ENCODE measurements around the gene SUCLG2. TPM values are rescaled to one million over a fixed set of nuclear protein-coding genes. Genes with fewer than 3 reads are reported as not detected.

SUCLG2 gene
- total RNA-seq, 1 experiment from 2014 or later = 38.5 TPM

DNA sequence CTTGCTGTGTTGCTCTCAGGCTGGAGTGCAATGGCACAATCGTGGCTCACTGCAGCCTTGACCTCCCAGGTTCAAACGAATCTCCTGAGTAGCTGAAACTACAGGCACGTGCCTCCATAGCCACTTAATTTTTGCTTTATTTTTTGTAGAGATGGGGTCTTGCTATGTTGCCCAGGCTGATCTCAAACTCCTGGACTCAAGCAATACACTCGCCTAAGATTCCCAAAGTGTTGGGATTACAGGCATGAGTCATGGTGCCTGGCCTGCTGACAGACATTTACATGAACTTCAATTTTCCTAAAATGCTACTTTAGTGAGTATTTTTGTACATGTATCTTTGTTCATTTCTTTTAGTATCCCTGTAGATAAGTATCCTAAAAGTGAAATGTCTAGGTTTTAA lies 132.3 kb downstream of the SUCLG2 start:
- H2BK120ac ChIP-seq (ENCODE audit: low read depth, low read length, poor library complexity, severe bottlenecking) = no peak overlapping the region
- Mint-ChIP-seq H3K4me3 (no peak overlapping the region), H3K9me3 (no peaks in the 10 kb centered on the region), H3K27ac (no peak overlapping the region), H3K4me1 (peaks cover 0 to 5% of the 10 kb centered on the region in 2 experiments; a peak in 1 of 4 replicates), H3K27me3 (ENCODE audit: low read depth) (no peaks in the 10 kb centered on the region), H3K36me3 (ENCODE audit: insufficient read depth in 1 of 3, low read depth in 3 of 3) (peaks cover 4 to 17% (median 13%) of the 10 kb centered on the region in 3 experiments; a peak in 5 of 7 replicates)
- H3K27ac ChIP-seq (ENCODE audit: insufficient read length, low read depth, low read length) = no peak overlapping the region
- H3K23me2 ChIP-seq (ENCODE audit: insufficient read length, low read depth, low read length, poor library complexity, severe bottlenecking) = no peaks in the 10 kb centered on the region
- no peak overlapping the region for H3K4ac ChIP-seq (ENCODE audit: low read depth, low read length)
- H4K5ac ChIP-seq (ENCODE audit: insufficient read length, low read depth, low read length) = no peak overlapping the region
- no CpG with 5 or more reads among the region's 4 CpGs for WGBS (ENCODE audit: extremely low coverage, insufficient read length, low lambda C conversion rate)
- H3K9me3 ChIP-seq (ENCODE audit: control insufficient read depth, low read depth, low read length) = no peaks in the 10 kb centered on the region
- no peaks in the 10 kb centered on the region for H3K79me2 ChIP-seq (ENCODE audit: insufficient read depth, low read length)
- no peak overlapping the region for H2BK12ac ChIP-seq (ENCODE audit: insufficient read length, low read depth, low read length)
- no peak overlapping the region for H2BK20ac ChIP-seq (ENCODE audit: low read depth, low read length, poor library complexity, severe bottlenecking)
- H3K9ac ChIP-seq (ENCODE audit: extremely low read depth, insufficient read length, low read length) = no peak overlapping the region
- H3K56ac ChIP-seq (ENCODE audit: insufficient read length, low read depth, low read length) = no peak overlapping the region
- H2AFZ ChIP-seq (ENCODE audit: low read length) = no peak overlapping the region
- H2BK15ac ChIP-seq (ENCODE audit: low read depth, low read length) = no peak overlapping the region
- no peak overlapping the region for H4K91ac ChIP-seq (ENCODE audit: insufficient read length, low read depth, low read length)
- no peaks in the 10 kb centered on the region for H3K27me3 ChIP-seq (ENCODE audit: insufficient read depth, low read length)
- TF ChIP-seq CTCF (conservative IDR thresholded peaks at IDR 0.05) = no peak
- no peak overlapping the region for H3K14ac ChIP-seq (ENCODE audit: insufficient read depth, low read length)
- no peak overlapping the region for H4K8ac ChIP-seq (replicated peaks; ENCODE audit: insufficient read length, low read depth, low read length)
- no peak for DNase-seq
- no peak overlapping the region for H3T11ph ChIP-seq (ENCODE audit: low read length)
- no peak overlapping the region for H3K23ac ChIP-seq (ENCODE audit: insufficient read length, low read depth, low read length)
- no peak overlapping the region for H3K18ac ChIP-seq (ENCODE audit: insufficient read length, low read depth, low read length)
- H4K20me1 ChIP-seq (ENCODE audit: control insufficient read depth, insufficient read depth, insufficient read length) = no peaks in the 10 kb centered on the region
- H2BK5ac ChIP-seq (ENCODE audit: insufficient read length, low read length) = no peak overlapping the region
- no peak overlapping the region for H2AK5ac ChIP-seq (ENCODE audit: insufficient read length, low read length)
- H3K4me2 ChIP-seq (ENCODE audit: insufficient read depth, insufficient read length, low read length) = no peak overlapping the region
- no peaks in the 10 kb centered on the region for H3K4me1 ChIP-seq (ENCODE audit: insufficient read depth, low read length)
- H3K79me1 ChIP-seq (ENCODE audit: insufficient read depth, low read depth, low read length, poor library complexity, severe bottlenecking) = no peaks in the 10 kb centered on the region

All from H9 (cell line).